Stomach (tissue), 4 donors: Measurements from ENCODE around the gene U2SURP.

Source experiments
- CTCF ChIP-seq, 7 experiments: fragments of 450-650 bp in 4 of 7; fragments of 200-600 bp in 3 of 7; sonication (generic) in 3 of 7; IDR thresholded peaks; one replicate each; pipeline ENCODE4 v1.5.1; 2016 to 2019; ENCODE audit warnings: antibody characterized with exemption in 7 of 7, control low read depth in 2 of 7, mild to moderate bottlenecking in 1 of 7
- POLR2A ChIP-seq, 4 donors: fragments of 450-650 bp; IDR thresholded peaks; one replicate each; pipeline ENCODE4 v1.6.1; 2016; ENCODE audit warnings: antibody characterized with exemption in 4 of 4, control low read depth in 2 of 4, mild to moderate bottlenecking in 1 of 4, moderate library complexity in 1 of 4
- POLR2AphosphoS5 ChIP-seq, 3 donors: sonication (generic); formaldehyde crosslinking; IDR thresholded peaks; one replicate each; pipeline ENCODE4 v1.6.1; 2016; ENCODE audit warnings: antibody characterized with exemption in 3 of 3

GRCh38 chr3:143090976-143091837 is 89.8 kb downstream of the U2SURP start:
- no peak for TF ChIP-seq POLR2AphosphoS5 (IDR thresholded peaks at IDR 0.05)
- no peak for TF ChIP-seq CTCF (IDR thresholded peaks at IDR 0.05)
- no peak for TF ChIP-seq POLR2A (IDR thresholded peaks at IDR 0.05)
